Naive B cell (primary cell): Measurements from ENCODE around the gene BFAR. TPM values are rescaled to one million over a fixed set of nuclear protein-coding genes. Genes with fewer than 3 reads are reported as not detected.
A peak's percentile ranks its signal among the peaks of the same experiment; 100 is the strongest.

Experiments
- ATAC-seq, 2 donors: fragments of 150-1000 bp; cut with Tn5 transposase; 2 replicates each; pipeline ENCODE4 v1.10.0; 2021; ENCODE audit warnings: low read depth in 2 of 2, mild to moderate bottlenecking in 2 of 2, moderate library complexity in 2 of 2
- DNase-seq: peaks from one replicate; pipeline ENCODE4 v3.0.0; 2022
- H3K27ac Mint-ChIP-seq, 6 donors: one replicate each; pipeline ENCODE4 v1.8.0; 2020 to 2022; ENCODE audit warnings: mild to moderate bottlenecking in 6 of 6, mixed read lengths in 6 of 6, moderate library complexity in 5 of 6, inconsistent platforms in 2 of 6
- H3K27me3 Mint-ChIP-seq, 3 donors: one replicate each; pipeline ENCODE4 v1.8.0; 2021 to 2022; ENCODE audit warnings: mixed read lengths in 3 of 3, mild to moderate bottlenecking in 1 of 3
- H3K36me3 Mint-ChIP-seq, 2 donors: one replicate each; pipeline ENCODE4 v1.8.0; 2020 to 2022; ENCODE audit warnings: mixed read lengths in 2 of 2, inconsistent platforms in 1 of 2, mild to moderate bottlenecking in 1 of 2
- H3K4me1 Mint-ChIP-seq, 3 donors: one replicate each; pipeline ENCODE4 v1.8.0; 2020 to 2022; ENCODE audit warnings: mixed read lengths in 3 of 3, inconsistent platforms in 1 of 3, mild to moderate bottlenecking in 1 of 3, moderate library complexity in 1 of 3
- H3K4me3 Mint-ChIP-seq, 8 donors: one replicate each; pipeline ENCODE4 v1.8.0; 2020 to 2022; ENCODE audit warnings: mild to moderate bottlenecking in 8 of 8, mixed read lengths in 8 of 8, moderate library complexity in 8 of 8, inconsistent platforms in 2 of 8
- H3K9me3 Mint-ChIP-seq, 7 donors: one replicate each; pipeline ENCODE4 v1.8.0; 2020 to 2022; ENCODE audit warnings: mixed read lengths in 7 of 7, mild to moderate bottlenecking in 5 of 7, inconsistent platforms in 2 of 7, moderate library complexity in 1 of 7
- polyA plus RNA-seq, 6 donors: library from polyadenylated mRNA; unstranded; fragments of 300-500 nt; fragmentation: Illumina TruSeq; gene quantifications; one replicate each; pipeline ENCODE4 v1.2.3, GENCODE V29; 2021; ENCODE audit warnings: low read depth in 6 of 6

BFAR gene
- polyA plus RNA-seq, 6 donors from 2014 or later = 29.0 to 46.6 (median 40.4) TPM

DNA sequence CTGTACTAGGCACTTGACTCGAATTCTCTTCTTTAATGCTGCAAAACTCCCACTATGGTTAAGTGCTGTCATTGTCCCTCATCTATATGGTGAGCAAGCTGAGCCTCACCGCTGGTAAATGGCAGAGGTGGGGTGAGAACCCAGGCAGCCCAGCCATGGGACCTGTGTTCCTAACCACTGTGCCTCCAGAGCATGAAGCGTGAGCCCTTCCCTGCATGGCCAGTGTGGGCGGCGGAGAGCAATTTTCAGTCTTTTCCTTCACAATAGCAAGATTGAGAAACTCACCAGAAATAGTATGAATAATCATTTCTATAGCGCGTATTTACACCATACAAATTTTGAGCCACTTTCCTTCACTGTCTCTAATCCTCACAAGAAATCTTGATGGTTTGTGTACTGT lies 9.2 kb downstream of the BFAR start:
- Mint-ChIP-seq H3K27ac (peak overlapping the region in 3 of 6 donors; percentile 51 to 92 (median 74)), H3K4me3 (no peak overlapping the region), H3K36me3 (no peaks in the 10 kb centered on the region), H3K27me3 (no peaks in the 10 kb centered on the region), H3K4me1 (peaks cover 6 to 28% (median 25%) of the 10 kb centered on the region in 3 donors), H3K9me3 (no peaks in the 10 kb centered on the region)
- ATAC-seq (no peak), DNase-seq (no peak)

DNA sequence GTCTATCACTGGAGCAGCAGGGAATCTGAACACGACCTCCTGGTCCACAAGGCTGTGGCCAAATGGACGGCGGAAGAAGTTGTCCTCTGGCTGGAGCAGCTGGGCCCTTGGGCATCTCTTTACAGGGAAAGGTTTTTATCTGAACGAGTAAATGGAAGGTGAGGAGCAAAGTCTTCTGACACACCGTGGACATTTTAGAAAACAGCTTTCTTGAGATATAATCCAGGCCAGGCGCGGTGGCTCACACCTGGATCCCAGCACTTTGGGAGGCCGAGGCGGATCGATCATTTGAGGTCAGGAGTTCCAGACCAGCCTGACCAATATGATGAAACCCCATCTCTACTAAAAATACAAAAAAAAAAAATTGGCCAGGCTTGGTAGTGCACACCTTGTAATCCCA lies 17.1 kb downstream of the BFAR start:
- DNase-seq (no peak), ATAC-seq (no peak)
- Mint-ChIP-seq H3K4me3 (peak overlapping the region in 1 of 8 donors; percentile 22), H3K27me3 (no peaks in the 10 kb centered on the region), H3K9me3 (no peaks in the 10 kb centered on the region), H3K36me3 (peaks cover 5 to 7% of the 10 kb centered on the region in 2 donors), H3K4me1 (peaks cover 0 to 5% (median 0%) of the 10 kb centered on the region in 3 donors), H3K27ac (peak overlapping the region in 2 of 6 donors; percentile 7 to 70)

DNA sequence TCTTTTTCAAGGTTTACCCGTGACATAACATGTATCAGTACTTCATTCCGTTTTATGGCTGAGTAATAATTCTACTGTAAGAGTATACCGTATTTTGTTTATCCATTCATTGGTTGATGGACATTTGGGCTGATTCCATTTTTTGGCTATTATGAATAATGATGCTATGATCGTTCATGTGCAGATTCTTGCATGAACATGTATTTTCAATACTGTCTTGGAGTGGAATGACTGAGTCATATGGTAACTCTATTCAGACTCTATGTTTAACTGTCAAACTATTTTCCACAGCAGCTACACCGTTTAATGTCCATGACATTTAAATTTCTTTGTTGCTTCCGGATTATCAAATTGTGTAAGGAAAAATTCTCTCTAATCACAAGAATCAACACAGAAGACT lies 17.9 kb downstream of the BFAR start:
- DNase-seq = no peak
- Mint-ChIP-seq H3K4me1 (no peaks in the 10 kb centered on the region), H3K4me3 (no peak overlapping the region), H3K36me3 (peaks cover 5 to 7% of the 10 kb centered on the region in 2 donors), H3K9me3 (no peaks in the 10 kb centered on the region), H3K27ac (peak overlapping the region in 1 of 6 donors; percentile 17), H3K27me3 (no peaks in the 10 kb centered on the region)
- no peak for ATAC-seq

DNA sequence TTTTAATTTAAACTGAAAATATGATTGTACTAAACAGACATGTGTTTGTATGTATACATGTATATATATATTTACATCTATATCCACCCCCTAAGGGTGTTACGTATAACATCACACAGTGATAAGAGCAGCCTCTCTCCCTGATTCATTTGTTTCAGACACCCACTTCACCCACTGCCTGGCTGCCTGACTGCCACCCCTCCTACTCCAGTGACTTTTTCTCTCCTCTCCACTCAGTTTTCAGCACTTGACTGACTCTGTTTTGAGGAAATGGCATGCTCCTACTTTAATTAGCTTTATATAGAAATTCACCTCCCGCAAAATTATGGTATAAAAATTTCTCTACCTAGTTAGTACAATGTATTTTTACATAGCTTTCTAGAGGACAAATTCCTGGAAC lies 20.0 kb downstream of the BFAR start:
- peaks cover 5 to 8% of the 10 kb centered on the region in 2 donors for H3K36me3 Mint-ChIP-seq
- no peaks in the 10 kb centered on the region for H3K27me3 Mint-ChIP-seq
- DNase-seq = no peak
- H3K27ac Mint-ChIP-seq = no peak overlapping the region
- H3K4me1 Mint-ChIP-seq = peaks cover under 1 to 1% (median under 1%) of the 10 kb centered on the region in 3 donors
- no peaks in the 10 kb centered on the region for H3K9me3 Mint-ChIP-seq
- no peak overlapping the region for H3K4me3 Mint-ChIP-seq
- ATAC-seq = no peak

DNA sequence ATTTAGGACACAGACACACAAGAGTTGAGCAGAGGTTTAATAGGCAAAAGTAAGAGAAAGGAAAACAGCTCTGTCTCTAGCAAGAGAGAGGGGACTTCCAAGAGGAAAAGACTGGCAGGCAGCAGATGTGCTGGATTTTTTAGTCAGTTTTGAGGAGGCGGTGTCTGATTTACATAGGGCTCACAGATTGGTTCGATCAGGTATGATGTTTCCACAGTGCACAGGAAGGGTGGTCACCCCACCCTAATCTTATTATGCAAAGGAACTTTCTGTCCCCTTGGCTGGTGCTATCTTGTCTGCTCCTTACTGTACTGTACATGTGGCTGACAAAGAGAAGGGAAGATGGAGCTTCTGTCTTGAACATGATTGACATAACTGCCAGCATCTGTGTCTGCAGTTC lies 25.3 kb downstream of the BFAR start:
- ATAC-seq = peak; percentile 68 to 93
- Mint-ChIP-seq H3K36me3 (peaks cover 13 to 22% of the 10 kb centered on the region in 2 donors), H3K4me3 (no peak overlapping the region)

DNA sequence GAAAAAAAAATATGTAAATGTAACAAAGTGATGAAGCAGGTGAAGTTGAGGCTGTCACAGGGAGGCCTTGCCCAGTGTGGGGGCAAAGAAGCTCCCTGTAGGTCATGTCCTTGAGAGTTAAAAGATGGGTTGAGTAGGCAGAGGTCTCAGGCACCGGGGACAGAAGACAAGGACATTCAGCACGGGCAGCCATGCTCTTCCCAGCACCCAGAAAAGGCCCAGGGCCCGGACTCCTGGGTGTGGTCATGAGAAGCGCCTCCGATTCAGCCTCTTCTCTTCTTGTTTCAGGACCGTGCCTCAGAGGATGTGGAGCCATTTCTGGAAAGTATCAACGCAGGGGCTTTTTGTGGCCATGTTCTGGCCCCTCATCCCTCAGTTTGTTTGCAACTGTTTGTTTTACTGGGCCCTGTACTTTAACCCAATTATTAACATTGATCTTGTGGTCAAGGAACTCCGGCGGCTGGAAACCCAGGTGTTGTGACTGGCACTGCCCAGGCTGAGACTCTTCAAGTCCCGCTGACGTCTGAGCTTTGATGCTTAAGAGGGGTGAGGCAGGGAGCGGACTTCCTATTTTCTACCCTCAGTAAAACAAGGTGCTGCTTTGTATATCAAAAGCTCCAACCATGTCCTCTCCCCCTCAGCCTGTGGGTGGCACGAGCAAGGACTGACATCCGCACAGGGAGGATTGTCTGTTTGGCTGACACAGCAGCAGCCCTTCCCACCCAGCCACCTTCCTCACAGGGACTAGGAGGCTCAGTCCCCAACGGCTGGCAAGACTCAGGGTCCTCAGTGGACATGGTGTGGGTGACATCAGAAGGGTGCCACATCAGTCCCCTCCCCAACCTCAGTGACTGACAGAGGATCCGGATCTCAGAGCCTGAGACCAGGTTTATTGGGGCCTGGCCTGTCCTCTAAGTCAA lies 34.9 kb downstream of the BFAR start:
- H3K9me3 Mint-ChIP-seq = peaks cover 0 to 3% (median 0%) of the 10 kb centered on the region in 7 donors
- no peaks in the 10 kb centered on the region for H3K27me3 Mint-ChIP-seq
- DNase-seq = no peak
- ATAC-seq = no peak
- H3K4me3 Mint-ChIP-seq = no peak overlapping the region
- peaks cover 4 to 11% (median 8%) of the 10 kb centered on the region in 3 donors for H3K4me1 Mint-ChIP-seq
- H3K36me3 Mint-ChIP-seq = peaks cover 19 to 21% of the 10 kb centered on the region in 2 donors
- H3K27ac Mint-ChIP-seq = peak overlapping the region in 4 of 6 donors; percentile 33 to 89 (median 51)

More for the DNA sequence above, 25.3 kb downstream of the BFAR start:
- DNase-seq = peak; percentile 12
- peaks cover 6 to 8% (median 6%) of the 10 kb centered on the region in 3 donors for H3K4me1 Mint-ChIP-seq
- peak overlapping the region; percentile 35 to 91 (median 74) for H3K27ac Mint-ChIP-seq
- no peaks in the 10 kb centered on the region for H3K27me3 Mint-ChIP-seq
- no peaks in the 10 kb centered on the region for H3K9me3 Mint-ChIP-seq

DNA sequence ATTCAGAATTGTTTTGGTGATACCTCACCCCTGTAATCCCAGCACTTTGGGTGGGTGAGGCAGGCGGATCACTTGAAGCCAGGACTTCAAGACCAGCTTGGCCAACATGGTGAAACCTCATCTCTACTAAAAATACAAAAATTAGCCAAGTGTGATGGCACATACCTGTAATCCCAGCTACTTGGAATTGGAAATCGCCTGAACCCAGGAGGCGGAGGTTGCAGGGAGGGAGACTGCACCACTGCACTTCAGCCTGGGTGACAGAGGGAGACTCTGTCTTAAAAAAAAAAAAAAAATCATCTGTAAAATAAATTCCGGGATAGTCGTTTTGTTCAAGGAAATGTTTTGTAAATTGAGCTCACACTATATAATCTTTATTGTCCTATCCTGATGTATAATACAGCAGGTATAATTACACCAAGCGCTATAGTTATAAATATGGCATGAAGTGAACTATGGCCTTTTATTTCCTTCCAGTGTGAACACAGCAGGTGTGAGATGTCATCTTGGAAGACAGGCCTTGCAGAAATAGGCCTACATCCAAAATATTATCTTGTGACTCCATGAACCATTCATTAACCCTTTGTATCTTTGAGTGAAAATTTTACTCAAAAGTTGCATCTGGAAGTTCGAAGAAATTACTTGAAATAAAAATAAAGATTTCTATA lies 35.9 kb downstream of the BFAR start:
- Mint-ChIP-seq H3K4me3 (no peak overlapping the region), H3K27ac (no peak overlapping the region), H3K36me3 (peaks cover 15 to 16% of the 10 kb centered on the region in 2 donors), H3K9me3 (peaks cover 0 to 4% (median 0%) of the 10 kb centered on the region in 7 donors), H3K4me1 (peaks cover 5 to 21% (median 17%) of the 10 kb centered on the region in 3 donors), H3K27me3 (no peaks in the 10 kb centered on the region)
- no peak for DNase-seq
- no peak for ATAC-seq

DNA sequence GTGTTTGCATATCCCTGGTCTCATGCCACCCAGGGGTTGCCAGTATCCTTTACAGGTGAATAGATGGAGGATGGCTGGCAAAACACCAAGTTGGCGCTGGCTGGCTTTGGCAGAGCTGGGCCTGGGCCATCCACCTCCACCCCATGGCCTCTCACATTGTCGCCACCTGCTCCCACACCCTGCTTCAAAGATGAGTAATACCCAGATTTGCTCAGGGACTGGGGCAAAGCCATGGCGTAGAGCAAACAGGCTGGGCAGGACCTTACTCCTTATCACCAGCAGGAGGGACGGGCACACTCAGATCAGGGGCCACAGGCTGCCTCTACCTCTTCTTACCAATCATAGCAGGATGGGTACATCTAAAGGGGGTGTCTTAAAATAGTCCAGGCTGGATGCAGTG lies 37.0 kb downstream of the BFAR start:
- Mint-ChIP-seq H3K27me3 (no peaks in the 10 kb centered on the region), H3K27ac (no peak overlapping the region), H3K9me3 (peaks cover 0 to 4% (median 0%) of the 10 kb centered on the region in 7 donors), H3K4me3 (no peak overlapping the region), H3K36me3 (peaks cover 15 to 16% of the 10 kb centered on the region in 2 donors), H3K4me1 (peaks cover 9 to 24% (median 21%) of the 10 kb centered on the region in 3 donors)
- DNase-seq (no peak), ATAC-seq (no peak)

DNA sequence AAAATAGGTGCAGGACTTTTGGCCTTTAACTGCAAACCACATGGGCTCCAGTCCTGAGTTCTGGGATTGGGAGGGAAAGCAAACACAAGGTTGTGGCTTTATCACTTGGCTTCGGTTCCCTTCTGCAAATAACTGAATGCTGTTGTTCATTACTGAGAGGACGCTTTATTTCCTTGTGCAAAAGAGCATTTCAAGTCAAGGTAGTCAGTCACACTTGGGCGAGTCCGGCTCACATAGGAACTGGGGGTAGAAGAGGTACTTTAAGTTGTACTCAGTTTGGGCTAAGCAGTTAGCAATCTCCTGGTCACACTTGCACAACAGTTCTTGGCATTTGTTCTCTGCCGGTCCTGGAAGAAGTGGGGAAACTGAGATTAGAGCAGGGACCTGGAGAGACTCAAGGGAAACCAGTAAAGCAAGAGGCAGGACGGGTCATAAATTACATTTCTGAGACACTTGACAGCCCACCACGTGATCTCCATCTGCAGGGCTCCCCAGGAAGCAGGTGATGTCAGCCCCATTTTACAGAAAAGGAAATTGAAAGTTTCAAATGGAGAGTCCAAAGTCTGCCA lies 39.7 kb downstream of the BFAR start:
- peak; percentile 23 for DNase-seq
- Mint-ChIP-seq H3K27me3 (peaks cover 0 to 2% (median under 1%) of the 10 kb centered on the region in 3 donors), H3K4me1 (peaks cover 9 to 26% (median 24%) of the 10 kb centered on the region in 3 donors), H3K4me3 (peak overlapping the region in 7 of 8 donors; percentile 1 to 71 (median 66)), H3K9me3 (peaks cover 0 to 4% (median 0%) of the 10 kb centered on the region in 7 donors), H3K36me3 (peaks cover 5 to 6% of the 10 kb centered on the region in 2 donors), H3K27ac (peak overlapping the region in 4 of 6 donors; percentile 24 to 91 (median 77))
- peak; percentile 72 to 83 for ATAC-seq

DNA sequence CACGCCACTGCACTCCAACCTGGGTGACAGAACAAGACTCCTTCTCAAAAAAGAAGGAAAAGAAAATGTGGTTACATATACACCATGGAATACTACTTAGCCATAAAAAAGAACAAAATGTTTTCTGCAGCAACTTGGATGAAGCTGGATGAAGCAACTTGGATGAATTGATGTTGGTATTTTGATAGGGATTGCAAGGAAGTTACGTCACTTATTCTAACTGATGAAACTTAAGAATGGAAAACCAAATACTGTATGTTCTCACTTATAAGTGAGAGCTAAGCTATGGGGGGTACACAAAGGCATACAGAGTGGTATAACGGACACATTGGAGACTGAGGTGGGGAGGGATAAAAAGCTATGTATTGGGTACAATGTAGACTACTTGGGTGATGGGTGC lies 43.9 kb downstream of the BFAR start:
- Mint-ChIP-seq H3K36me3 (no peaks in the 10 kb centered on the region), H3K4me3 (no peak overlapping the region), H3K27me3 (peaks cover 0 to 27% (median 18%) of the 10 kb centered on the region in 3 donors), H3K4me1 (peaks cover 9 to 24% (median 24%) of the 10 kb centered on the region in 3 donors), H3K27ac (no peak overlapping the region), H3K9me3 (peaks cover 0 to 4% (median 0%) of the 10 kb centered on the region in 7 donors)
- ATAC-seq (no peak), DNase-seq (no peak)

DNA sequence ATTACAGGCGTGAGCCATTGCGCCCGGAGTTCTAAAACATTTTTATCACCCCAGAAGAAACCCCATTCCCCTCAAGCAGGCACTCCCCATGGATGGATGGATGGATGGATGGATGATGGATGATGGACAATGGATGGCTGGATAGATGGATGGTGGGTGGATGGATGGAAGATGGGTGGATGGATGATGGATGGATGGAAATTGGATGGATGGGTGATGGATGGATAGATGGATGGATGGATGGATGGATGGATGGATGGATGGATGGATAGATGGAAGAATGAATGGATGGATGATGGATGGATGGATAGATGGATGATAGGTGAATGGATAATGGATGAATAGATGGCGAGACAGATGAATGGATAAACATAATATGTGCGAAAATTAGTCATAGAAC lies 44.9 kb downstream of the BFAR start:
- Mint-ChIP-seq H3K27ac (peak overlapping the region in 2 of 6 donors; percentile 1), H3K27me3 (peaks cover 0 to 27% (median 18%) of the 10 kb centered on the region in 3 donors), H3K9me3 (peaks cover 0 to under 1% (median 0%) of the 10 kb centered on the region in 7 donors), H3K4me1 (peaks cover 5 to 16% (median 14%) of the 10 kb centered on the region in 3 donors), H3K36me3 (no peaks in the 10 kb centered on the region), H3K4me3 (no peak overlapping the region)
- no peak for ATAC-seq
- no peak for DNase-seq

DNA sequence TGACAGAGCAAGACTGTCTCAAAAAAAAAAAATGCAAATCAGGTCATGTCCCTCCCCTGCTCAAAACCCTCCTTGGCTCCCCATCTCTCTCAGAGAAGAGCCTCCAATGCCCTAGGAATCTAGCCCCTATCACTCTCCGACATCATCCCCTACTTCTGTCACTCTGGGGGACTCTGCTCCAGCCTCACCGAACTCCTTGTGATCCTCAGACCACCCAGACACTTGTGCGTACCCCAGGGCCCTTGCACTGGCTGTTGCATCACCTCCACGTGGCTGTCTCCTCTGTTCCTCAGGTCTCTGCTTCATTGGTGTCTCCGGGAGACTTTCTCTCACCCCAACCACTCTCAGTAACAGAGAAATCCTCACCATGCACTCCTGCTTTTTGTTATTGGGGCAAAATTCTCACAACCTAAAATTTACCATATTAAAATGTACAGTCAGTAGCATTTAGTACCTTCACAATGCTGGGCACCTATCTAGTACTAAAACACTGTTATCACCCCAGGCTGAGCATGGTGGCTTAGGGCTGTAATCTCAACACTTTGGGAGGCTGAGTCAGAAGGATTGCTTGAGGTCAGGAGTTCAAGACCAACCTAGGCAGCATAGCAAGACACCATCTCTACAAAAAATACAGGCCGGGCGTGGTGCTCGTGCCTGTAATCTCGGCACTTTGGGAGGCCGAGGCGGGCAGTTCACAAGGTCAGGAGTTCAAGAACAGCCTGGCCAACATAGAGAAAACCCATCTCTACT lies 46.2 kb downstream of the BFAR start:
- Mint-ChIP-seq H3K27me3 (peaks cover 0 to 27% (median 18%) of the 10 kb centered on the region in 3 donors), H3K9me3 (no peaks in the 10 kb centered on the region)
- DNase-seq = no peak

More for the DNA sequence above, 46.2 kb downstream of the BFAR start:
- H3K4me1 Mint-ChIP-seq = peaks cover 3 to 4% (median 4%) of the 10 kb centered on the region in 3 donors
- H3K36me3 Mint-ChIP-seq = no peaks in the 10 kb centered on the region
- no peak for ATAC-seq
- H3K4me3 Mint-ChIP-seq = no peak overlapping the region
- H3K27ac Mint-ChIP-seq = no peak overlapping the region
